Body of pancreas (tissue), 4 donors: ENCODE results near the gene CISH. TPM values are rescaled to one million over a fixed set of nuclear protein-coding genes. Genes with fewer than 3 reads are reported as not detected.

ENCODE experiments used
- ATAC-seq: fragments of 150-250 bp; one replicate; pipeline ENCODE4 v1.9.1; 2016
- DNase-seq, 4 donors: peaks; one replicate each; pipeline ENCODE4 v3.0.0-alpha.2; 2019
- H3K27ac ChIP-seq, 4 donors: fragments of 200-600 bp; sonication (generic); 1 replicate in 3 of 4; 2 replicates in 1 of 4; pipeline versions ENCODE4 v1.5.1 to v1.6.1; 2016 to 2019; ENCODE audit warnings: mild to moderate bottlenecking in 1 of 4, mixed read lengths in 1 of 4, moderate library complexity in 1 of 4
- H3K27me3 ChIP-seq, 2 donors: fragments of 200-600 bp; sonication (generic); one replicate each; pipeline ENCODE4 v1.6.0; 2016; ENCODE audit warnings: mild to moderate bottlenecking in 1 of 2
- H3K36me3 ChIP-seq, 2 donors: fragments of 200-600 bp; sonication (generic); replicated peaks in 1 of 2; 2 replicates each; pipeline ENCODE4 v1.5.1; 2016; ENCODE audit warnings: low read depth in 2 of 2; ENCODE audit not compliant: insufficient read depth in 1 of 2
- H3K4me1 ChIP-seq: fragments of 200-600 bp; sonication (generic); one replicate; pipeline ENCODE4 v1.6.0; 2016
- H3K4me3 ChIP-seq, 2 donors: fragments of 200-600 bp; sonication (generic); 1 replicate in 1 of 2; 2 replicates in 1 of 2; pipeline ENCODE4 v1.5.1; 2016 to 2019
- H3K9me3 ChIP-seq, 3 donors: fragments of 200-600 bp; sonication (generic); 1 replicate in 2 of 3; 2 replicates in 1 of 3; pipeline ENCODE4 v1.5.1; 2016
- CTCF ChIP-seq, 7 experiments: fragments of 450-650 bp in 4 of 7; fragments of 200-600 bp in 3 of 7; sonication (generic) in 3 of 7; IDR thresholded peaks; one replicate each; pipeline ENCODE4 v1.5.1; 2016 to 2019; ENCODE audit warnings: antibody characterized with exemption in 7 of 7
- POLR2A ChIP-seq, 3 donors: fragments of 450-650 bp; IDR thresholded peaks; one replicate each; pipeline ENCODE4 v1.6.1; 2016; ENCODE audit warnings: antibody characterized with exemption in 3 of 3, mild to moderate bottlenecking in 2 of 3
- WGBS, 2 donors: methylation state at CpG; one replicate each; pipeline ENCODE4 v1.1.5; 2017; 5-methylcytosine and 5-hydroxymethylcytosine counted together
- intact Hi-C: fragments of 100-400 bp; cut with DNase I; formaldehyde crosslinking; loops from one replicate; pipeline ENCODE4 v1.15.1; 2023
- total RNA-seq, 2 donors: library from RNA; depleted of rRNA; stranded (reverse); fragments of >200 nt; gene quantifications; one replicate each; pipeline ENCODE4 v1.1.0, GENCODE V29; 2016

The CISH gene
- total RNA-seq, 2 donors from 2014 or later, result 4.9 to 19.8 TPM

DNA sequence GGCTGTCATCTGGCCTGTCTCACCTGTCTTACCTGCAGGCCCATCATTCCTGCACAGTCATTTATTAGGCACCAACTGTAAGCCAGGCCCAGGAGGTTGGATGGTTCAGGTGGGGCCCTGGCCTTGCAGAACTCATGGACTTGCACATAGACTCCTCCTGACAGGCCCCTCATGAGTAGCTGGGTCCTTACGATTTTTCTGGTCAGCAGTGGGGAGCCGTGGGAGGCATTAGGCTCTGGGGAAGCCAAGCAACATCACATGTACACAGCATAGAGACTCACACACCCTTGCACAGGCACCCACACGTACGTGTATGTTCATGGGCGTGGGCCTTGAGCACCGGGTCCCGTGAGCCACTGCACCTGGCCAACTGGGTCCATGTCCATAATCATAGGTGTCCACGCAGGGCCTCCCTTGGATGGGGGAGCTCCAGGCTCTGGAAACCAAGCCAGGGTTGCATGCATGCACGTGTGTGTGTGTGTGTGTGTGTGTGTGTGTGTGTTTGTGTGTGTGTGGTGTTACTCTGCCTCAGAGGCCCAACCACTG, 20.3 kb downstream of the CISH start:
- H3K4me1 ChIP-seq, result peaks cover 62% of the 10 kb centered on the region
- no peak for DNase-seq

GRCh38 chr3:50588759-50589433, 22.7 kb downstream of the CISH start:
- intact Hi-C loops, result no loop called here
- Histone ChIP-seq H3K27me3 (no peaks in the 10 kb centered on the region), H3K4me1 (peaks cover 82% of the 10 kb centered on the region), H3K27ac (no peak overlapping the region), H3K4me3 (no peak overlapping the region), H3K36me3 (no peaks in the 10 kb centered on the region), H3K9me3 (no peaks in the 10 kb centered on the region)
- no peak for DNase-seq
- no peak for TF ChIP-seq CTCF (IDR thresholded peaks at IDR 0.05)
- no peak for TF ChIP-seq POLR2A (IDR thresholded peaks at IDR 0.05)
- WGBS, 2 donors, result 74 to 95% methylated on average over 4 of the region's 4 CpGs
- no peak for ATAC-seq

More for the DNA sequence above, 20.3 kb downstream of the CISH start:
- Histone ChIP-seq H3K27me3 (no peaks in the 10 kb centered on the region), H3K9me3 (no peaks in the 10 kb centered on the region), H3K27ac (peak overlapping the region in 1 of 4 donors; percentile 79), H3K36me3 (no peaks in the 10 kb centered on the region), H3K4me3 (no peak overlapping the region)
- ATAC-seq, result no peak
- WGBS, 2 donors, result 55 to 85% methylated on average over 4 to 9 of the region's 9 CpGs
- TF ChIP-seq POLR2A (IDR thresholded peaks at IDR 0.05) (no peak), CTCF (IDR thresholded peaks at IDR 0.05) (no peak)
- intact Hi-C loops, result no loop called here

- Histone ChIP-seq H3K9me3 (no peaks in the 10 kb centered on the region), H3K4me3 (no peak overlapping the region), H3K27me3 (no peaks in the 10 kb centered on the region), H3K27ac (no peak overlapping the region), H3K4me1 (peaks cover 84% of the 10 kb centered on the region), H3K36me3 (no peaks in the 10 kb centered on the region)
- DNase-seq (no peak), ATAC-seq (no peak)
- 51 to 60% methylated on average over 12 to 17 of the region's 17 CpGs for WGBS, 2 donors
- intact Hi-C loops, result no loop called here
- TF ChIP-seq CTCF (IDR thresholded peaks at IDR 0.05) (no peak), POLR2A (IDR thresholded peaks at IDR 0.05) (no peak)
Measured at GRCh38 chr3:50587806-50588758, 23.5 kb downstream of the CISH start.

DNA sequence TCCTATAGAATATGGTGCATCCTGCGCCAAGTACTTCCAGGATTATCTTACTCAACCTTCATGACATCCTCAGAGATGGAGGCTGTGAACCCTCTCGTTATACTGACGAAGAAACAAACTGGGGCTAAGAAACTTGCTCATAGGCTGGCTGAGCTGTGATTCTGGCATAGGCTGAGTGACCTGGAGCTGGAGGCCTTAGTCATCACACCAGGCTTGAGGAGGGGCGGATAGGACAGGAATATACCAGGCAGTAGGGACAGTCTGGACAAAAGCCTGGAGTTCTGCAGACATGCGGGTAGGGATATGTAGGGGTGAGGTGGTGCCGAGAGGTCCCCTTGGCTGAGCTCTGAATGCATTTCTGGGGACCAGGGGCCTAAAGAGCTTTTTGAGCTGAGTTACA, 24.2 kb downstream of the CISH start:
- H3K4me3 ChIP-seq, result no peak overlapping the region
- intact Hi-C loops, result no loop called here
- TF ChIP-seq CTCF (IDR thresholded peaks at IDR 0.05), result no peak
- TF ChIP-seq POLR2A (IDR thresholded peaks at IDR 0.05), result no peak
- WGBS, 2 donors, result 91 to 92% methylated on average over 6 of the region's 6 CpGs
- H3K27me3 ChIP-seq, result no peaks in the 10 kb centered on the region
- H3K4me1 ChIP-seq, result peaks cover 85% of the 10 kb centered on the region
- H3K27ac ChIP-seq, result no peak overlapping the region
- no peaks in the 10 kb centered on the region for H3K36me3 ChIP-seq
- no peaks in the 10 kb centered on the region for H3K9me3 ChIP-seq
- ATAC-seq (no peak), DNase-seq (no peak)
